OCI-LY7 (cell line): ENCODE results near the gene SOX18. TPM values are rescaled to one million over a fixed set of nuclear protein-coding genes. Genes with fewer than 3 reads are reported as not detected.

Experiments
- BruUV-seq: library from RNA; stranded (reverse); fragments of 400-500 nt; replicated peaks from 2 replicates; lab custom pipeline; 2021; lab: Mats Ljungman, UMichigan
- CTCF ChIA-PET: fragments of 300-600 bp; sonication (Branson Sonifier 250); formaldehyde crosslinking; loops from one replicate; lab custom pipeline; 2022; ENCODE audit warnings: antibody characterized with exemption; ENCODE audit not compliant: unreplicated experiment; lab: Charles Lee
- POLR2A ChIA-PET: fragments of 300-600 bp; sonication (Branson Sonifier 250); formaldehyde crosslinking; loops from one replicate; lab custom pipeline; 2022; ENCODE audit warnings: antibody characterized with exemption; lab: Charles Lee
- DNase-seq: peaks from one replicate; pipeline ENCODE4 v3.0.0-alpha.2; 2015; ENCODE audit warnings: low spot score
- H2AFZ ChIP-seq: fragments of 200-600 bp; sonication (generic), shearing (Covaris generic); 2 replicates; pipeline ENCODE4 v1.6.1; 2014; ENCODE audit warnings: mild to moderate bottlenecking, antibody characterized with exemption, low read length, moderate library complexity
- H3K27ac ChIP-seq: fragments of 200-600 bp; sonication (generic); 2 replicates; pipeline ENCODE4 v1.5.1; 2014; ENCODE audit warnings: mixed run types, low read depth, mild to moderate bottlenecking, moderate library complexity, low read length, inconsistent platforms; ENCODE audit not compliant: poor library complexity, severe bottlenecking
- H3K36me3 ChIP-seq: fragments of 200-600 bp; sonication (generic); 2 replicates; pipeline ENCODE4 v1.6.1; 2014; ENCODE audit warnings: mild to moderate bottlenecking, antibody characterized with exemption, low read length, moderate library complexity, mixed read lengths; ENCODE audit not compliant: insufficient read depth
- H3K4me1 ChIP-seq: fragments of 200-600 bp; sonication (generic); 2 replicates; pipeline ENCODE4 v1.5.1; 2014; ENCODE audit warnings: mild to moderate bottlenecking, low read length; ENCODE audit not compliant: insufficient read depth, poor library complexity, severe bottlenecking
- H3K4me2 ChIP-seq: fragments of 200-600 bp; sonication (generic); 2 replicates; pipeline ENCODE4 v1.6.1; 2014; ENCODE audit warnings: mild to moderate bottlenecking, low read length
- H3K4me3 ChIP-seq: fragments of 200-600 bp; sonication (generic); 2 replicates; pipeline ENCODE4 v1.5.1; 2014; ENCODE audit warnings: mild to moderate bottlenecking, low read depth, low read length; ENCODE audit not compliant: poor library complexity, severe bottlenecking
- H3K79me2 ChIP-seq: fragments of 200-600 bp; sonication (generic); 2 replicates; pipeline ENCODE4 v1.6.1; 2016; ENCODE audit warnings: low read depth, mild to moderate bottlenecking, low read length, moderate library complexity, mixed read lengths; ENCODE audit not compliant: insufficient read depth
- H3K9me2 ChIP-seq: fragments of 200-600 bp; sonication (generic); 2 replicates; pipeline ENCODE4 v1.6.1; 2016; ENCODE audit warnings: mild to moderate bottlenecking, low read length, mixed read lengths; ENCODE audit not compliant: insufficient read depth
- H3K9me3 ChIP-seq: fragments of 200-600 bp; sonication (generic); 2 replicates; pipeline ENCODE4 v1.6.1; 2014; ENCODE audit warnings: mild to moderate bottlenecking, mixed run types, low read length, mixed read lengths
- H4K20me1 ChIP-seq: fragments of 200-600 bp; sonication (generic); 2 replicates; pipeline ENCODE4 v1.6.1; 2014; ENCODE audit warnings: mild to moderate bottlenecking, antibody characterized with exemption, low read length, moderate library complexity, mixed read lengths; ENCODE audit not compliant: insufficient read depth
- EZH2phosphoT487 ChIP-seq: fragments of 200-600 bp; sonication (generic); IDR thresholded peaks from 2 replicates; pipeline ENCODE4 v1.6.1; 2018; ENCODE audit warnings: low read depth, borderline replicate concordance, mild to moderate bottlenecking, mixed run types, antibody characterized with exemption, low read length, moderate library complexity, mixed read lengths
- intact Hi-C: fragments of 100-400 bp; cut with micrococcal nuclease; formaldehyde crosslinking; loops from one replicate; pipeline ENCODE4 v1.10.0; 2022; ENCODE audit not compliant: unreplicated experiment
- total RNA-seq, 2 experiments: library from RNA; depleted of rRNA in 1 of 2; stranded (reverse); fragments of >200 nt in 1 of 2; shearing (Covaris generic) in 1 of 2; gene quantifications; 2 replicates each; pipeline ENCODE4 v1.2.3, GENCODE V29; 2014 to 2022
- TF ChIP-seq, protein P1 (sequence below): fragments of 200-600 bp; sonication (generic); conservative IDR thresholded peaks from 2 replicates; pipeline ENCODE4 v1.5.1; 2014; ENCODE audit warnings: mild to moderate bottlenecking, antibody characterized with exemption, low read length, moderate library complexity, mixed read lengths

The SOX18 gene
- total RNA-seq, 2 experiments from 2014 or later: not detected

DNA sequence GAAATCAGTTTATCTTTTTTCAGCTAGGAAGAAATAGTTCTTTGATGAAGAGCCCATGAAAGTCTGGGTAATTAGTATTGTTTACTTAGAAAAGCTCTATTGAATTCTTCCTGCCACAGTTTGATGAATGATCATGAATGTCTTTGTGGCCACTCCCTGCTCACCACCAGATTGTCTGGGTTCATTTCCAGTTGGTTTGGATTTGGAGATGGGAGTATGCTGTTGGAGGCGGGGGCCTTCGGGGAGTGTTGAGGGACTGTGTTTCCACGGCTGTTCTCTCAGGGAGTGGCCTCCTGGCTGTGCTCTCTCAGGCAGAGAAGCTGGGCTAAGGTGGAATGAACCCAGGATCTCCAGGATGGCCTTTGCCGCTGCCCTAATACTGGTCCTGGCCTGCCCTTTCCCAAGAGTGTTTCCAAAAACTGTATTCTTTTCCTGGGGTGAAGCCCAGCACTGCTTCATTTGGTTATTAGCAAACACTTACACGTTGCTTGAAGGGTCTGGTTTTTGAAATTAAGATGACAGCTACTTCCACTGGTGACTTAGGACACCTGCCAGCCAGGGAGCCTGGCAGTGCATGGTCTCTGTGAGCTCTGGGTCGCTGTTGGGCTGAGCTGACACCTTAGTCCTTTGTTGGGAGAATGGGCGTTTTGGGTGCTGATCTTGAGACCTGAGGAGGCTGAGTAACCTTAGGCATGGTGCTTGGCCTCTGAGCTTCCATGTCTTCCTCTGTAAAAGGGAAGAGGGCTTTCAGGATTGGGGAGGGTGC lies 45.3 kb downstream of the SOX18 start:
- CTCF ChIA-PET: no interaction called here
- no peak overlapping the region for H3K27ac ChIP-seq

DNA sequence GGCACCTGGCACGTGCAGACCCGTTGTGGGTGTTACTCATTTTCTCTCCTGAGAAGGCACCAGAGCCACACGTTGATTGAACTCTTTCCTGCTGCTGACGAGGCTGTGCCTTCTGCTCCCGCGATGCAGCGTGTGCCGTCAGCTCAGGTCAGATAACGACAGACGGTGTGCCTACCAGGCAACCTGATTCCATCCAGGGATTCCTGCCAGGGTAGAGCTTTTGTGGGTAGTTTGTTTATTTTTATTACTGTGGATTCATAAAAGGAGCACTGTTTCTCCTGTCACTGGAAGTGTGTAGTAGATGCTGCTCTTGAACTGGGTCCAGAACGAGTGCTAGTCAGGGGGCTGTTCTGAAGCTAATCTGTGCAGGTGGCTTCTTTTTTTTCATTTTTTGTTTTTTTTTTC lies 47.8 kb downstream of the SOX18 start:
- no peak for DNase-seq
- H3K4me2 ChIP-seq: no peak overlapping the region
- intact Hi-C loops: no loop called here
- no peak overlapping the region for H3K27ac ChIP-seq
- TF ChIP-seq, protein P1, sequence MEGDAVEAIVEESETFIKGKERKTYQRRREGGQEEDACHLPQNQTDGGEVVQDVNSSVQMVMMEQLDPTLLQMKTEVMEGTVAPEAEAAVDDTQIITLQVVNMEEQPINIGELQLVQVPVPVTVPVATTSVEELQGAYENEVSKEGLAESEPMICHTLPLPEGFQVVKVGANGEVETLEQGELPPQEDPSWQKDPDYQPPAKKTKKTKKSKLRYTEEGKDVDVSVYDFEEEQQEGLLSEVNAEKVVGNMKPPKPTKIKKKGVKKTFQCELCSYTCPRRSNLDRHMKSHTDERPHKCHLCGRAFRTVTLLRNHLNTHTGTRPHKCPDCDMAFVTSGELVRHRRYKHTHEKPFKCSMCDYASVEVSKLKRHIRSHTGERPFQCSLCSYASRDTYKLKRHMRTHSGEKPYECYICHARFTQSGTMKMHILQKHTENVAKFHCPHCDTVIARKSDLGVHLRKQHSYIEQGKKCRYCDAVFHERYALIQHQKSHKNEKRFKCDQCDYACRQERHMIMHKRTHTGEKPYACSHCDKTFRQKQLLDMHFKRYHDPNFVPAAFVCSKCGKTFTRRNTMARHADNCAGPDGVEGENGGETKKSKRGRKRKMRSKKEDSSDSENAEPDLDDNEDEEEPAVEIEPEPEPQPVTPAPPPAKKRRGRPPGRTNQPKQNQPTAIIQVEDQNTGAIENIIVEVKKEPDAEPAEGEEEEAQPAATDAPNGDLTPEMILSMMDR: no peak
- no peak for TF ChIP-seq EZH2phosphoT487
- POLR2A ChIA-PET: no interaction called here
- H3K9me3 ChIP-seq: no peaks in the 10 kb centered on the region
- no peaks in the 10 kb centered on the region for H3K79me2 ChIP-seq
- no peak overlapping the region for H2AFZ ChIP-seq
- H3K36me3 ChIP-seq: peaks cover 84% of the 10 kb centered on the region
- no peaks in the 10 kb centered on the region for H3K4me1 ChIP-seq
- BruUV-seq: no TSS peak
- no peaks in the 10 kb centered on the region for H3K9me2 ChIP-seq
- H4K20me1 ChIP-seq: no peaks in the 10 kb centered on the region
- CTCF ChIA-PET: no interaction called here
- H3K4me3 ChIP-seq: no peak overlapping the region

More for the DNA sequence above, 45.3 kb downstream of the SOX18 start:
- Histone ChIP-seq H3K9me3 (peaks cover 13% of the 10 kb centered on the region; the same call in 1 of the 2 replicates), H3K4me2 (no peak overlapping the region), H3K9me2 (no peaks in the 10 kb centered on the region), H3K4me3 (no peak overlapping the region), H3K4me1 (no peaks in the 10 kb centered on the region), H3K79me2 (no peaks in the 10 kb centered on the region), H3K36me3 (peaks cover 88% of the 10 kb centered on the region), H2AFZ (no peak overlapping the region), H4K20me1 (no peaks in the 10 kb centered on the region)
- no peak for DNase-seq
- intact Hi-C loops: no loop called here
- TF ChIP-seq, protein P1: no peak
- no peak for TF ChIP-seq EZH2phosphoT487
- TSS peak; percentile 38 for BruUV-seq
- POLR2A ChIA-PET: no interaction called here

DNA sequence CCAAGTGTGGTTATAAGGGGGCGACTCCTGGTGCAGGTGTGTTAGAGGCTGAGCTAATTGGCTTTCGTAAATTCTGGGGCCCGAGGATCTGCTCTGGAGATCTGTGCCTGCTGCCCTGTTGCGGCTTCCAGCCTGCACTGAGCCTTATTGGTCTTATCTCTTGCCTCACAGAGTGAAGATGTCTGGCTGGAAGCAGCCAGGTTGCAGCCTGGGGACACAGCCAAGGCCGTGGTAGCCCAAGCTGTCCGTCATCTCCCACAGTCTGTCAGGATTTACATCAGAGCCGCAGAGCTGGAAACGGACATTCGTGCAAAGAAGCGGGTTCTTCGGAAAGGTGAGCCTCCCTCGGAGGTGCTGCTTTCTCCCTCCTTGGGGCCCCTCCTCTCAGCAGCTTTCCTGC lies 48.5 kb downstream of the SOX18 start:
- BruUV-seq: no TSS peak
- Histone ChIP-seq H3K4me1 (no peaks in the 10 kb centered on the region), H3K36me3 (peaks cover 86% of the 10 kb centered on the region), H3K4me2 (no peak overlapping the region), H3K9me3 (no peaks in the 10 kb centered on the region), H3K9me2 (no peaks in the 10 kb centered on the region), H3K79me2 (no peaks in the 10 kb centered on the region), H4K20me1 (no peaks in the 10 kb centered on the region), H3K4me3 (no peak overlapping the region), H3K27ac (no peak overlapping the region), H2AFZ (no peak overlapping the region)
- POLR2A ChIA-PET: interaction anchor here (0.7 kb wide), 1 partner anchor 47 kb away, joined by 3 read pairs; no protein-coding TSS in a partner anchor
- no peak for DNase-seq
- intact Hi-C loops: no loop called here
- CTCF ChIA-PET: no interaction called here
- TF ChIP-seq, protein P1: no peak
- no peak for TF ChIP-seq EZH2phosphoT487
